ENCODE measurements around the gene KRTAP3-1. TPM values are rescaled to one million over a fixed set of nuclear protein-coding genes. Genes with fewer than 3 reads are reported as not detected.

KRTAP3-1 gene
- total and polyA plus RNA-seq, 7 donors = not detected

GRCh38 chr17:41019415-41019814, 10.5 kb upstream of the KRTAP3-1 start:
- TF ChIP-seq CTCF (IDR thresholded peaks at IDR 0.05) (no peak), POLR2A (IDR thresholded peaks at IDR 0.05) (no peak)
- Histone ChIP-seq H3K4me1 (no peaks in the 10 kb centered on the region), H3K9me3 (no peaks in the 10 kb centered on the region), H3K4me3 (no peak overlapping the region), H3K36me3 (no peaks in the 10 kb centered on the region), H3K27me3 (no peaks in the 10 kb centered on the region), H3K27ac (no peak overlapping the region)
- intact Hi-C loops (cut with DNase I) = no loop called here
- DNase-seq = no peak
- WGBS, 2 donors = 97% methylated on average over 3 of the region's 3 CpGs

- WGBS, 2 donors = 68 to 83% methylated on average over 3 of the region's 3 CpGs
- DNase-seq = no peak
- intact Hi-C loops (cut with DNase I) = no loop called here
- no peak for TF ChIP-seq CTCF (IDR thresholded peaks at IDR 0.05)
- no peak for TF ChIP-seq POLR2A (IDR thresholded peaks at IDR 0.05)
- no peak for TF ChIP-seq POLR2AphosphoS5 (IDR thresholded peaks at IDR 0.05)
- TF ChIP-seq EP300 (IDR thresholded peaks at IDR 0.05) = no peak
- Histone ChIP-seq H3K4me1 (no peaks in the 10 kb centered on the region), H3K27ac (no peak overlapping the region), H3K27me3 (no peaks in the 10 kb centered on the region), H3K9me3 (no peaks in the 10 kb centered on the region), H3K4me3 (no peak overlapping the region), H3K36me3 (no peaks in the 10 kb centered on the region)
These were observed 9.6 kb upstream of the KRTAP3-1 start for GRCh38 chr17:41018541-41018940.

GRCh38 chr17:41016578-41017215, 7.8 kb upstream of the KRTAP3-1 start:
- Histone ChIP-seq H3K27ac (no peak overlapping the region), H3K4me1 (no peaks in the 10 kb centered on the region), H3K4me3 (no peak overlapping the region), H3K27me3 (no peaks in the 10 kb centered on the region), H3K9me3 (no peaks in the 10 kb centered on the region), H3K36me3 (no peaks in the 10 kb centered on the region)
- no peak for TF ChIP-seq EP300 (IDR thresholded peaks at IDR 0.05)
- no peak for TF ChIP-seq CTCF (IDR thresholded peaks at IDR 0.05)
- no peak for TF ChIP-seq POLR2A (IDR thresholded peaks at IDR 0.05)
- TF ChIP-seq POLR2AphosphoS5 (IDR thresholded peaks at IDR 0.05) = no peak
- no peak for DNase-seq
- WGBS, 2 donors = 87 to 90% methylated on average over 13 of the region's 13 CpGs
- intact Hi-C loops (cut with DNase I) = no loop called here

- 72 to 80% methylated on average over 7 of the region's 7 CpGs for WGBS, 2 donors
- Histone ChIP-seq H3K9me3 (no peaks in the 10 kb centered on the region), H3K27me3 (no peaks in the 10 kb centered on the region), H3K27ac (no peak overlapping the region), H3K4me3 (no peak overlapping the region), H3K4me1 (no peaks in the 10 kb centered on the region), H3K36me3 (no peaks in the 10 kb centered on the region)
- DNase-seq = no peak
- intact Hi-C loops (cut with DNase I) = no loop called here
- TF ChIP-seq POLR2AphosphoS5 (IDR thresholded peaks at IDR 0.05) = no peak
- no peak for TF ChIP-seq EP300 (IDR thresholded peaks at IDR 0.05)
- TF ChIP-seq CTCF (IDR thresholded peaks at IDR 0.05) = no peak
- no peak for TF ChIP-seq POLR2A (IDR thresholded peaks at IDR 0.05)
These were observed 6.5 kb upstream of the KRTAP3-1 start for GRCh38 chr17:41015454-41015853.

- Histone ChIP-seq H3K36me3 (no peaks in the 10 kb centered on the region), H3K9me3 (no peaks in the 10 kb centered on the region), H3K4me1 (no peaks in the 10 kb centered on the region), H3K4me3 (no peak overlapping the region), H3K27ac (no peak overlapping the region), H3K27me3 (no peaks in the 10 kb centered on the region)
- intact Hi-C loops (cut with DNase I) = no loop called here
- no peak for DNase-seq
- no peak for TF ChIP-seq CTCF (IDR thresholded peaks at IDR 0.05)
- TF ChIP-seq EP300 (IDR thresholded peaks at IDR 0.05) = no peak
- TF ChIP-seq POLR2AphosphoS5 (IDR thresholded peaks at IDR 0.05) = no peak
- TF ChIP-seq POLR2A (IDR thresholded peaks at IDR 0.05) = no peak
- 32 to 50% methylated on average over 1 of the region's 1 CpG for WGBS, 2 donors
These were observed 4.7 kb upstream of the KRTAP3-1 start for GRCh38 chr17:41013606-41014005.

Data from sigmoid colon (tissue), 7 donors.